ENCODE results near the gene AFAP1. TPM values are rescaled to one million over a fixed set of nuclear protein-coding genes. Genes with fewer than 3 reads are reported as not detected.

The AFAP1 gene
- total RNA-seq, 5 donors from 2014 or later (not counting 1 experiment from before 2014, with no cell fraction given): 4.8 to 34.8 (median 20.3) TPM

- Histone ChIP-seq H3K27me3 (replicated peaks in 1 of 2; ENCODE audit: control insufficient read depth in 2 of 2, extremely low read depth in 1 of 2, insufficient read depth in 2 of 2, low read length in 1 of 2) (no peaks in the 10 kb centered on the region), H3K27ac (ENCODE audit: low read length) (no peak overlapping the region), H3K9me3 (no peaks in the 10 kb centered on the region), H3K4me3 (ENCODE audit: control insufficient read depth in 1 of 2, extremely low read depth in 1 of 2, low read length in 1 of 2) (no peak overlapping the region), H3K4me1 (ENCODE audit: control insufficient read depth in 1 of 2, extremely low read depth in 1 of 2, insufficient read depth in 2 of 2, low read length in 2 of 2) (no peaks in the 10 kb centered on the region), H3K36me3 (ENCODE audit: control insufficient read depth in 2 of 2, extremely low read depth in 1 of 2, insufficient read depth in 1 of 2, low read length in 1 of 2) (peaks cover 0 to 29% of the 10 kb centered on the region in 2 donors)
- 94% methylated on average over 6 of the region's 6 CpGs for whole genome bisulfite sequencing (ENCODE audit: insufficient coverage)
- ATAC-seq (replicated peaks in 1 of 4) (no peak), DNase-seq (no peak)
- no peaks in the 10 kb centered on the region for H3K9me3 Mint-ChIP-seq
- no peak overlapping the region for H3K27ac Mint-ChIP-seq
- peaks cover 56% of the 10 kb centered on the region for H3K36me3 Mint-ChIP-seq
- peaks cover 0 to 6% (median 0%) of the 10 kb centered on the region in 3 donors for H3K4me1 Mint-ChIP-seq
- H3K27me3 Mint-ChIP-seq: no peaks in the 10 kb centered on the region
- CTCF ChIA-PET: interaction anchor here in 1 of 2 donors (0.9 to 1.3 kb wide), 2 partner anchors 16 to 59 kb away, joined by 3 to 4 read pairs; no protein-coding TSS in a partner anchor
- H3K4me3 Mint-ChIP-seq: no peak overlapping the region
- POLR2A ChIA-PET: interaction anchor here in 1 of 2 donors (0.6 kb wide), 1 partner anchor 120 kb away, joined by 4 read pairs; no protein-coding TSS in a partner anchor
Measured at GRCh38 chr4:7817877-7818398, 121.7 kb downstream of the AFAP1 start.

- no peak overlapping the region for H3K27ac Mint-ChIP-seq
Measured at GRCh38 chr4:7816771-7817170, 122.9 kb downstream of the AFAP1 start.

DNA sequence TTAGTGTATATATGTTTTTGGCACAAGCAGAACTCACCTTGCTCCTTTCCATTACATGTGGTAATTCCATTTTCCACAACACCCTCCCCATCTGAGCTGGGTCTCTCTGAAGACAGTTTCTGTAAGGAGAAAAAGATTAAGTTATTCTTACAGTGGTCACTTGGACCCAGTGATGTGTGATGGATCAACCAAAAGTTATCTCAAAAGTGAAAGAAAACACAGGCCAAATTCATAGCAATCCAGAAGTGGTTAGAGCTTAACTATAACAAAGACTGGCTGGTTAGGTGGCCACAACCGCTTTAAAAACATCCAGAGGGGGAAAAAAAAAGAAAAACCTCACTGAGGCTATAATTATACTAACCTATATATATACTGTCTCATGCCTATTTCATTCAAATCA is 123.7 kb downstream of the AFAP1 start:
- no peaks in the 10 kb centered on the region for H3K4me1 Mint-ChIP-seq
- POLR2A ChIA-PET: no interaction called here
- no CpG with 5 or more reads among the region's 1 CpG for WGBS (ENCODE audit: insufficient coverage)

More at GRCh38 chr4:7816771-7817170, 122.9 kb downstream of the AFAP1 start:
- ChIA-PET CTCF (no interaction called here), POLR2A (no interaction called here)
- Mint-ChIP-seq H3K27me3 (no peaks in the 10 kb centered on the region), H3K9me3 (no peaks in the 10 kb centered on the region), H3K4me3 (no peak overlapping the region), H3K36me3 (peaks cover 63% of the 10 kb centered on the region), H3K4me1 (peaks cover 0 to 3% (median 0%) of the 10 kb centered on the region in 3 donors)
- no peak for DNase-seq
- H3K4me3 ChIP-seq (ENCODE audit: control insufficient read depth in 1 of 2, extremely low read depth in 1 of 2, low read length in 1 of 2): no peak overlapping the region
- peaks cover 0 to 31% of the 10 kb centered on the region in 2 donors for H3K36me3 ChIP-seq (ENCODE audit: control insufficient read depth in 2 of 2, extremely low read depth in 1 of 2, insufficient read depth in 1 of 2, low read length in 1 of 2)
- 90% methylated on average over 7 of the region's 7 CpGs for WGBS (ENCODE audit: insufficient coverage)
- no peaks in the 10 kb centered on the region for H3K27me3 ChIP-seq (replicated peaks in 1 of 2; ENCODE audit: control insufficient read depth in 2 of 2, extremely low read depth in 1 of 2, insufficient read depth in 2 of 2, low read length in 1 of 2)
- no peak overlapping the region for H3K27ac ChIP-seq (ENCODE audit: low read length)
- no peaks in the 10 kb centered on the region for H3K9me3 ChIP-seq
- ATAC-seq (replicated peaks in 1 of 4): no peak
- no peaks in the 10 kb centered on the region for H3K4me1 ChIP-seq (ENCODE audit: control insufficient read depth in 1 of 2, extremely low read depth in 1 of 2, insufficient read depth in 2 of 2, low read length in 2 of 2)

DNA sequence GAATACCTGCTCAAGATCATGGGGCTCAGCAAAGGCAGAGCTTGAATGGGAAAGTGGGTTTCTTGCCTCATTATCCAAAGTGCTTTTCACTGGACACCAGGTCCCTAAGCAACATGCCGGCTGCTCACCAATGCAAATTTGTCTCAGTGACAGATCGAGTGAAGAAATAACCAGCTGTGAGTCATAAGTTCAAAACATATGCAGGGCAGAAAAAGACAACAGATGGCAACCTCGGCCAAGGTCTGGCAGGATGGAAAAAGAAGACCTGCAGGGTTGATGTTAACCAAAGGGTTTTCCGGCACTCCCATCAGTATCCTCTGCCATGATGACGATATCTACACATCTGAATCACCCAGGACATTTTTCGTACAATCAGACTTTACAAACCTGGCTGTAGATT is 124.1 kb downstream of the AFAP1 start:
- ChIA-PET POLR2A (no interaction called here), CTCF (no interaction called here)
- no peaks in the 10 kb centered on the region for H3K4me1 Mint-ChIP-seq
- H3K4me1 ChIP-seq (ENCODE audit: control insufficient read depth in 1 of 2, extremely low read depth in 1 of 2, insufficient read depth in 2 of 2, low read length in 2 of 2): no peaks in the 10 kb centered on the region
- no peaks in the 10 kb centered on the region for H3K9me3 Mint-ChIP-seq
- WGBS (ENCODE audit: insufficient coverage): 80% methylated on average over 1 of the region's 6 CpGs
- no peak overlapping the region for H3K27ac ChIP-seq (ENCODE audit: low read length)
- peaks cover 60% of the 10 kb centered on the region for H3K36me3 Mint-ChIP-seq
- H3K36me3 ChIP-seq (ENCODE audit: control insufficient read depth in 2 of 2, extremely low read depth in 1 of 2, insufficient read depth in 1 of 2, low read length in 1 of 2): peaks cover 5 to 35% of the 10 kb centered on the region in 2 donors
- no peak for ATAC-seq (replicated peaks in 1 of 4)
- no peaks in the 10 kb centered on the region for H3K27me3 ChIP-seq (replicated peaks in 1 of 2; ENCODE audit: control insufficient read depth in 2 of 2, extremely low read depth in 1 of 2, insufficient read depth in 2 of 2, low read length in 1 of 2)
- H3K4me3 Mint-ChIP-seq: no peak overlapping the region
- no peaks in the 10 kb centered on the region for H3K9me3 ChIP-seq
- DNase-seq: no peak
- no peaks in the 10 kb centered on the region for H3K27me3 Mint-ChIP-seq
- no peak overlapping the region for H3K27ac Mint-ChIP-seq
- no peak overlapping the region for H3K4me3 ChIP-seq (ENCODE audit: control insufficient read depth in 1 of 2, extremely low read depth in 1 of 2, low read length in 1 of 2)

More for the DNA sequence above, 123.7 kb downstream of the AFAP1 start:
- H3K4me1 ChIP-seq (ENCODE audit: control insufficient read depth in 1 of 2, extremely low read depth in 1 of 2, insufficient read depth in 2 of 2, low read length in 2 of 2): no peaks in the 10 kb centered on the region
- H3K36me3 ChIP-seq (ENCODE audit: control insufficient read depth in 2 of 2, extremely low read depth in 1 of 2, insufficient read depth in 1 of 2, low read length in 1 of 2): peaks cover 1 to 34% of the 10 kb centered on the region in 2 donors
- H3K36me3 Mint-ChIP-seq: peaks cover 60% of the 10 kb centered on the region
- ATAC-seq (replicated peaks in 1 of 4): no peak
- no peaks in the 10 kb centered on the region for H3K9me3 ChIP-seq
- no peak for DNase-seq
- H3K27ac Mint-ChIP-seq: no peak overlapping the region
- CTCF ChIA-PET: no interaction called here
- no peaks in the 10 kb centered on the region for H3K9me3 Mint-ChIP-seq
- no peak overlapping the region for H3K4me3 Mint-ChIP-seq
- no peaks in the 10 kb centered on the region for H3K27me3 Mint-ChIP-seq
- no peak overlapping the region for H3K4me3 ChIP-seq (ENCODE audit: control insufficient read depth in 1 of 2, extremely low read depth in 1 of 2, low read length in 1 of 2)
- no peaks in the 10 kb centered on the region for H3K27me3 ChIP-seq (replicated peaks in 1 of 2; ENCODE audit: control insufficient read depth in 2 of 2, extremely low read depth in 1 of 2, insufficient read depth in 2 of 2, low read length in 1 of 2)
- H3K27ac ChIP-seq (ENCODE audit: low read length): no peak overlapping the region

DNA sequence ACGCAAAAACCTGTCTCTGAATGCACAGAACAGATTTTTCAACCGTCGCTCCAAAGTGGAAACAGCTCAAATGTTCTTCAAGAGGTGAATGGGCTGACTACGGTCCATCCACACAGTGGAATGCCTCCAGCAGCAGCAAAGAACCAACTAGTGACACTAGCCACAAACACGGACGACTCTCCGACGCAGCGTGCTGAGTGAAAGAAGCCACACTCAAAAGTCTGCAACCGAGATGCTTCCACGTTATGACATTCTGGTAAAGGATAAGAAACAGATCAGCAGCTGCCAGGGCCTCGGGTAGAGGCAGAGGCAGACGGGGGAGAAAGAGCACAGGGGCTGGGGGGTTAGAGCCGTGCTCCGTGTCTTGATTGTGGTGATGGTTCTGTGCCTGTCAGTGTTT is 125.2 kb downstream of the AFAP1 start:
- ChIA-PET CTCF (interaction anchor here in 1 of 2 donors (0.5 kb wide), 1 partner anchor 407 kb away, joined by 3 read pairs; no protein-coding TSS in a partner anchor), POLR2A (no interaction called here)
- Mint-ChIP-seq H3K27me3 (no peaks in the 10 kb centered on the region), H3K4me1 (no peaks in the 10 kb centered on the region), H3K27ac (no peak overlapping the region), H3K4me3 (no peak overlapping the region), H3K9me3 (no peaks in the 10 kb centered on the region), H3K36me3 (peaks cover 55% of the 10 kb centered on the region)
- Histone ChIP-seq H3K4me1 (ENCODE audit: control insufficient read depth in 1 of 2, extremely low read depth in 1 of 2, insufficient read depth in 2 of 2, low read length in 2 of 2) (no peaks in the 10 kb centered on the region), H3K9me3 (no peaks in the 10 kb centered on the region), H3K27me3 (replicated peaks in 1 of 2; ENCODE audit: control insufficient read depth in 2 of 2, extremely low read depth in 1 of 2, insufficient read depth in 2 of 2, low read length in 1 of 2) (no peaks in the 10 kb centered on the region), H3K27ac (ENCODE audit: low read length) (no peak overlapping the region), H3K4me3 (ENCODE audit: control insufficient read depth in 1 of 2, extremely low read depth in 1 of 2, low read length in 1 of 2) (no peak overlapping the region), H3K36me3 (ENCODE audit: control insufficient read depth in 2 of 2, extremely low read depth in 1 of 2, insufficient read depth in 1 of 2, low read length in 1 of 2) (peaks cover 5 to 37% of the 10 kb centered on the region in 2 donors)
- no peak for DNase-seq
- ATAC-seq (replicated peaks in 1 of 4): no peak
- WGBS (ENCODE audit: insufficient coverage): 96% methylated on average over 15 of the region's 15 CpGs

GRCh38 chr4:7813674-7814073 is 126.0 kb downstream of the AFAP1 start:
- ATAC-seq (replicated peaks in 1 of 4) (no peak), DNase-seq (no peak)
- Histone ChIP-seq H3K4me1 (ENCODE audit: control insufficient read depth in 1 of 2, extremely low read depth in 1 of 2, insufficient read depth in 2 of 2, low read length in 2 of 2) (no peaks in the 10 kb centered on the region), H3K4me3 (ENCODE audit: control insufficient read depth in 1 of 2, extremely low read depth in 1 of 2, low read length in 1 of 2) (no peak overlapping the region), H3K36me3 (ENCODE audit: control insufficient read depth in 2 of 2, extremely low read depth in 1 of 2, insufficient read depth in 1 of 2, low read length in 1 of 2) (peaks cover 5 to 37% of the 10 kb centered on the region in 2 donors), H3K27ac (ENCODE audit: low read length) (no peak overlapping the region), H3K27me3 (replicated peaks in 1 of 2; ENCODE audit: control insufficient read depth in 2 of 2, extremely low read depth in 1 of 2, insufficient read depth in 2 of 2, low read length in 1 of 2) (no peaks in the 10 kb centered on the region), H3K9me3 (no peaks in the 10 kb centered on the region)
- 83% methylated on average over 1 of the region's 3 CpGs for WGBS (ENCODE audit: insufficient coverage)
- no peak overlapping the region for H3K4me3 Mint-ChIP-seq
- no peak overlapping the region for H3K27ac Mint-ChIP-seq
- H3K4me1 Mint-ChIP-seq: peaks cover 0 to 1% (median 0%) of the 10 kb centered on the region in 3 donors
- H3K27me3 Mint-ChIP-seq: no peaks in the 10 kb centered on the region
- H3K9me3 Mint-ChIP-seq: no peaks in the 10 kb centered on the region
- ChIA-PET CTCF (interaction anchor here in 1 of 2 donors (0.8 kb wide), 1 partner anchor 36 kb away, joined by 3 read pairs; no protein-coding TSS in a partner anchor), POLR2A (no interaction called here)
- H3K36me3 Mint-ChIP-seq: peaks cover 55% of the 10 kb centered on the region
